ENCODE measurements around the gene MYBPHL. TPM values are rescaled to one million over a fixed set of nuclear protein-coding genes. Genes with fewer than 3 reads are reported as not detected.

MYBPHL gene
- total RNA-seq, 4 donors from 2014 or later: not detected

DNA sequence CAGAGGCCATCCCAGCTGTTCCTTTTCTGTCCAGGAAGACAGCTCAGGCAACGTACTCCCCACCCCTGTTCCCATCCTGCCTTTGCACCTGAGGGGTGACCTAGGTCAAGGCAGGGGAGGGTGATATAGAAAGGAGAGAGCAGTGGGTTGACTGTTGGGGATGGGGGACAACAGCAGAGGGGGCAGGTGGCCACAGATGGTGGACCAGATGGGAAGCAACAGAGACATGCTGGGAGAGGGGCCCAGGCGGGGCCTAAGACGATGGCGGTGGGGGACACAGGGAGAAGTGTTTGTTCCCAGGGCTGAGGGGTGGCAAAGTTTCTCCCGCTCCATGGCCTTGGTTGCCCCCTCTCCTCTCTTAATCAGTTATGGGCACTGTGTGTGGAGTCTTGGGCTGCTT lies 51.1 kb downstream of the MYBPHL start:
- H3K9me3 ChIP-seq: no peaks in the 10 kb centered on the region
- peak overlapping the region; percentile 88 to 94 (median 92) for H3K27ac ChIP-seq
- no peaks in the 10 kb centered on the region for H3K27me3 ChIP-seq
- no peak for TF ChIP-seq POLR2A (IDR thresholded peaks at IDR 0.05)
- TF ChIP-seq, protein P1, sequence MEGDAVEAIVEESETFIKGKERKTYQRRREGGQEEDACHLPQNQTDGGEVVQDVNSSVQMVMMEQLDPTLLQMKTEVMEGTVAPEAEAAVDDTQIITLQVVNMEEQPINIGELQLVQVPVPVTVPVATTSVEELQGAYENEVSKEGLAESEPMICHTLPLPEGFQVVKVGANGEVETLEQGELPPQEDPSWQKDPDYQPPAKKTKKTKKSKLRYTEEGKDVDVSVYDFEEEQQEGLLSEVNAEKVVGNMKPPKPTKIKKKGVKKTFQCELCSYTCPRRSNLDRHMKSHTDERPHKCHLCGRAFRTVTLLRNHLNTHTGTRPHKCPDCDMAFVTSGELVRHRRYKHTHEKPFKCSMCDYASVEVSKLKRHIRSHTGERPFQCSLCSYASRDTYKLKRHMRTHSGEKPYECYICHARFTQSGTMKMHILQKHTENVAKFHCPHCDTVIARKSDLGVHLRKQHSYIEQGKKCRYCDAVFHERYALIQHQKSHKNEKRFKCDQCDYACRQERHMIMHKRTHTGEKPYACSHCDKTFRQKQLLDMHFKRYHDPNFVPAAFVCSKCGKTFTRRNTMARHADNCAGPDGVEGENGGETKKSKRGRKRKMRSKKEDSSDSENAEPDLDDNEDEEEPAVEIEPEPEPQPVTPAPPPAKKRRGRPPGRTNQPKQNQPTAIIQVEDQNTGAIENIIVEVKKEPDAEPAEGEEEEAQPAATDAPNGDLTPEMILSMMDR (IDR thresholded peaks at IDR 0.05): no peak
- no peak for DNase-seq
- H3K4me3 ChIP-seq: peak overlapping the region in 3 of 4 donors; percentile 40 to 56 (median 44)
- H3K4me1 ChIP-seq: peaks cover 24 to 90% (median 28%) of the 10 kb centered on the region in 3 donors
- intact Hi-C loops (cut with DNase I): loop anchor here (10.0 kb wide), 1 partner anchor 51 kb away; no protein-coding TSS in a partner anchor
- WGBS, 2 donors: 81 to 96% methylated on average over 4 to 5 of the region's 5 CpGs
- peaks cover 0 to 44% (median 0%) of the 10 kb centered on the region in 3 donors for H3K36me3 ChIP-seq

DNA sequence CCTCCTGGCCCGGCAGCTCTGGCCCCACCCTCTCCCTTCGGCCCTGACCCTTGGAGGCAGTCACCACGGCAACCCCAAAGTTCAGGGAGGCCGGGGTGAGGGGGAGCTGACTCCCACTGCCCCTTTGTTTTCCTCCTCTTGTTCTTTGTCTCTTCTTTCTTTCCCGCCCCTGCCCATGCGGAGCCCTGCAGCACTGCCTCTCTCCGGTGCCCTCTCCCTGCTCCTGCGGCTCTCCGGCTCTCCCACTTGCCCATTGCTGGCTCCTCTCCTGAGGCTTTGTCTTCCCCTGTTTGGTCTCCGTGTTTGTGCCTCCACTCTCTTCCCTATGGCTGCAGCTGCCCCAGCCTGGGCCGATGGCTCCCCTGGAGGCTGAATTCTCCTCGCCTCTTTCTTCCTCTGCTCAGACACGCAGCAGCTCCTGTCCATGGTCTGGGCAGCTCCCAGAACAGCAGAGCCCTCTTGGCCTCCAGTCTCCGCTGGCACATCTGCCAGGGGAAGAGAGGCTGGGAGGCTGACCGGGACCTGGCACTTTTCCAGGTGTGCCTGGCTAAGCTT lies 51.6 kb downstream of the MYBPHL start:
- TF ChIP-seq, protein P1 (IDR thresholded peaks at IDR 0.05): peak in 1 of 6 experiments; percentile 6
- TF ChIP-seq POLR2A (IDR thresholded peaks at IDR 0.05): no peak
- peak overlapping the region; percentile 88 to 94 (median 92) for H3K27ac ChIP-seq
- H3K36me3 ChIP-seq: peaks cover 0 to 39% (median 0%) of the 10 kb centered on the region in 3 donors
- WGBS, 2 donors: 28 to 46% methylated on average over 11 to 12 of the region's 15 CpGs
- no peak for DNase-seq
- H3K27me3 ChIP-seq: no peaks in the 10 kb centered on the region
- peaks cover 28 to 95% (median 32%) of the 10 kb centered on the region in 3 donors for H3K4me1 ChIP-seq
- H3K4me3 ChIP-seq: peak overlapping the region; percentile 20 to 56 (median 42)
- intact Hi-C loops (cut with DNase I): loop anchor here (10.0 kb wide), 1 partner anchor 50 kb away; no protein-coding TSS in a partner anchor
- H3K9me3 ChIP-seq: no peaks in the 10 kb centered on the region

- DNase-seq: no peak
- no peaks in the 10 kb centered on the region for H3K27me3 ChIP-seq
- H3K4me3 ChIP-seq: peak overlapping the region; percentile 20 to 56 (median 42)
- H3K9me3 ChIP-seq: no peaks in the 10 kb centered on the region
- peak overlapping the region; percentile 88 to 94 (median 92) for H3K27ac ChIP-seq
- peaks cover 0 to 35% (median 0%) of the 10 kb centered on the region in 3 donors for H3K36me3 ChIP-seq
- TF ChIP-seq POLR2A (IDR thresholded peaks at IDR 0.05): no peak
- intact Hi-C loops (cut with DNase I): loop anchor here (10.0 kb wide), 1 partner anchor 50 kb away; no protein-coding TSS in a partner anchor
- peaks cover 32 to 97% (median 32%) of the 10 kb centered on the region in 3 donors for H3K4me1 ChIP-seq
- 26 to 60% methylated on average over 2 to 6 of the region's 7 CpGs for WGBS, 2 donors
These were observed 52.2 kb downstream of the MYBPHL start for GRCh38 chr1:109254621-109255096.

DNA sequence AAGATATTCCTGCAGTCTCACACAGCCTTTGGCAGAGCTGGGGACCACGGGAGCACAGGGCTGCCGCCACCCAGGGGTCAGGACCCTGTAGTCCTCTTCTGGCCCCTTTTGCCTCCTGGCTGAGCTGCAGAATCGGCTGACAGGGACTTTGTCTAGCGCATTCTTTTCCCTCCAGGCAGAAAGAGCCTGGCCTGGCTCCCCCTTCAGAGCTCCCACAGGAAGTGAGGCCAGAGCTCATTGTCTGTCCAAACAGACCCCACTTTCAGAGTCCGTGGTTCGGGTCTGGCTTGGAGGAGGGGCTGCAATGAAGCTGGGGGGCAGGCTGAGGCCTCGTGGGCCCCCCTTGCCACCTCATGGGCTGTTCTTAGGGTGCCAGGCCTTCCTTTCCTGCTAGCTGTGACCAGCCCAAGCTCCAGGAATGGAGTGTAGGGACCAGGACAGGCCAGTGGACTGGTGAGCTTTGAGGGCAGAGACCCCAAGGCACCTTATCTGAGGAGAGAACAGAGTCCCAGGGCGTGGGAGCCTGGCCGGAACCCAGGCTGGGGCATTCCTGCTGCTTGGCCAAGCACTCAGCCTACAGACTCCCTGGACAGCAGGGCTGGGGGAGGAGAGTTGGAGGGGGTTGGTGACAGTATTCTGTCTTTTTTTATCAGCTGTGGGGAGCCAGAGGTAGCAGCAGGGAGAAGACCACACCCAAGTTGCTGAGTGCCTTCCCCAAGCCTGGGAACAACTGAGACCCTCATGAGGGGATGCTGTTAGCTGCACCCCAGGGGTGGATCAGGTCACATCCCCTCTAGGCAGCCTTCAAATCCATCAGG lies 52.8 kb downstream of the MYBPHL start:
- 0 to 20% methylated on average over 1 to 3 of the region's 9 CpGs for WGBS, 2 donors
- peaks cover 0 to 29% (median 0%) of the 10 kb centered on the region in 3 donors for H3K36me3 ChIP-seq
- H3K9me3 ChIP-seq: no peaks in the 10 kb centered on the region
- no peak for DNase-seq
- peak overlapping the region; percentile 20 to 56 (median 42) for H3K4me3 ChIP-seq
- peaks cover 35 to 96% (median 35%) of the 10 kb centered on the region in 3 donors for H3K4me1 ChIP-seq
- peak overlapping the region; percentile 88 to 94 (median 92) for H3K27ac ChIP-seq
- no peaks in the 10 kb centered on the region for H3K27me3 ChIP-seq
- intact Hi-C loops (cut with DNase I): loop anchor here (10.0 kb wide), 1 partner anchor 49 kb away; no protein-coding TSS in a partner anchor
- no peak for TF ChIP-seq POLR2A (IDR thresholded peaks at IDR 0.05)
- TF ChIP-seq, protein P1 (IDR thresholded peaks at IDR 0.05): no peak

GRCh38 chr1:109252893-109253802 lies 53.7 kb downstream of the MYBPHL start:
- Histone ChIP-seq H3K4me3 (peak overlapping the region; percentile 20 to 56 (median 42)), H3K4me1 (peaks cover 36 to 93% (median 37%) of the 10 kb centered on the region in 3 donors)
- intact Hi-C loops (cut with DNase I): loop anchor here (10.0 kb wide), 1 partner anchor 48 kb away; no protein-coding TSS in a partner anchor

More at GRCh38 chr1:109252893-109253802, 53.7 kb downstream of the MYBPHL start:
- no peak for DNase-seq
- peaks cover 0 to 3% (median 0%) of the 10 kb centered on the region in 4 donors for H3K27me3 ChIP-seq
- H3K9me3 ChIP-seq: no peaks in the 10 kb centered on the region
- H3K36me3 ChIP-seq: peaks cover 0 to 20% (median 0%) of the 10 kb centered on the region in 3 donors
- WGBS, 2 donors: 73 to 83% methylated on average over 12 to 16 of the region's 33 CpGs
- TF ChIP-seq, protein P1 (IDR thresholded peaks at IDR 0.05): peak in 2 of 6 experiments; percentile 15 to 28
- peak in 2 of 4 donors; percentile 22 to 25 for TF ChIP-seq POLR2A (IDR thresholded peaks at IDR 0.05)
- H3K27ac ChIP-seq: peak overlapping the region; percentile 88 to 94 (median 92)
